Measurements from ENCODE around the gene COQ5.
A peak's percentile ranks its signal among the peaks of the same experiment; 100 is the strongest.

- TF ChIP-seq CTCF (tag by site-specific recombination; IDR thresholded peaks at IDR 0.05), result peak; percentile 74
- TF ChIP-seq HOXA7 (CRISPR knock-in tag; IDR thresholded peaks at IDR 0.05; ENCODE audit: borderline replicate concordance), result no peak
- 0 out of 2 replicates have a peak, but pooled peaks have one; percentile 15 for TF ChIP-seq ZNF335 (tag by site-specific recombination; conservative IDR thresholded peaks at IDR 0.05)
- no peak for TF ChIP-seq ZSCAN23 (tag by site-specific recombination; IDR thresholded peaks at IDR 0.05)
- no peak for TF ChIP-seq ZNF768 (tag by site-specific recombination; IDR thresholded peaks at IDR 0.05)
- no peak for TF ChIP-seq SP3 (tag by site-specific recombination; IDR thresholded peaks at IDR 0.05)
- no peak for TF ChIP-seq ZNF670 (tag by site-specific recombination; IDR thresholded peaks at IDR 0.05; ENCODE audit: low read depth)
- no peak for TF ChIP-seq ATF2 (tag by site-specific recombination; IDR thresholded peaks at IDR 0.05; ENCODE audit: low read depth)
- TF ChIP-seq ZNF23 (tag by site-specific recombination; IDR thresholded peaks at IDR 0.05; ENCODE audit: borderline replicate concordance), result no peak
- no peak for TF ChIP-seq ZNF561 (tag by site-specific recombination; IDR thresholded peaks at IDR 0.05; ENCODE audit: borderline replicate concordance)
- no peak for TF ChIP-seq ZNF24 (tag by site-specific recombination; IDR thresholded peaks at IDR 0.05)
Observed at GRCh38 chr12:120466560-120467315, 62.2 kb downstream of the COQ5 start.
